ENCODE measurements around the gene CMTM8. TPM values are rescaled to one million over a fixed set of nuclear protein-coding genes. Genes with fewer than 3 reads are reported as not detected.

The CMTM8 gene
- total and polyA plus RNA-seq, 4 donors, result 0.63 to 6.8 (median 2.3) TPM

- no peak for DNase-seq
- WGBS, 2 donors, result 43 to 51% methylated on average over 12 of the region's 12 CpGs
- H3K27ac ChIP-seq (ENCODE audit: low read depth in 1 of 2, low read length in 2 of 2), result no peak overlapping the region
- H3K9me3 ChIP-seq (ENCODE audit: control insufficient read depth, low read length), result peaks cover 1% of the 10 kb centered on the region
- intact Hi-C loops (cut with DNase I), result no loop called here
- H3K4me3 ChIP-seq (ENCODE audit: low read length in 2 of 2), result peak overlapping the region; percentile 80 to 86
- H3K27me3 ChIP-seq (ENCODE audit: control insufficient read depth in 1 of 2, insufficient read depth in 2 of 2, low read length in 1 of 2), result no peaks in the 10 kb centered on the region
- no peak for ATAC-seq (ENCODE audit: low FRiP score)
- no peaks in the 10 kb centered on the region for H3K36me3 ChIP-seq (ENCODE audit: control insufficient read depth in 1 of 2, insufficient read depth in 2 of 2, low read length in 1 of 2)
- no peaks in the 10 kb centered on the region for H3K4me1 ChIP-seq (ENCODE audit: control insufficient read depth in 1 of 2, insufficient read depth in 2 of 2, low read length in 2 of 2)
Observed at GRCh38 chr3:32239307-32240158, 1.1 kb downstream of the CMTM8 start.

DNA sequence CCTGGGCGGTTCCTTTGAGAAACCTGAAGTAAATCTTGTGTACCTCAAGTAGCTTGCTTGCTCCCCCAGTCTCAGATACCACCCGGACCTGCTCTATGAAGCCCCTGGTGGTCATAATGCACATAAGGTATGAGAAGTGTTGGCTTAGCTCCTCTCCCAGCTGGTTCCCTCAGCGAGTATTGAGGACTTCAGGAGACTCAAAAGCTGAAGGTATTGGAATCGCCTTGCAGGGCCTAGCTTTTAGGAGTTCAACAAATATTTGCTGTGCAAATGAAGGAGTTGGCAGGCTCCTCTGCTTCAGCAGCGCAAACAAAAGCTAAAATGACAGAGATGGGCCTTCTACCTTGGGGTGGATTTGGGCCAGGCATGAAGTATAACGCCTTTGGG lies 1.7 kb downstream of the CMTM8 start:
- WGBS, 2 donors, result 82 to 87% methylated on average over 6 of the region's 6 CpGs
- Histone ChIP-seq H3K27ac (ENCODE audit: low read depth in 1 of 2, low read length in 2 of 2) (no peak overlapping the region), H3K4me3 (ENCODE audit: low read length in 2 of 2) (no peak overlapping the region), H3K27me3 (ENCODE audit: control insufficient read depth in 1 of 2, insufficient read depth in 2 of 2, low read length in 1 of 2) (no peaks in the 10 kb centered on the region), H3K4me1 (ENCODE audit: control insufficient read depth in 1 of 2, insufficient read depth in 2 of 2, low read length in 2 of 2) (no peaks in the 10 kb centered on the region), H3K9me3 (ENCODE audit: control insufficient read depth, low read length) (peaks cover 1% of the 10 kb centered on the region), H3K36me3 (ENCODE audit: control insufficient read depth in 1 of 2, insufficient read depth in 2 of 2, low read length in 1 of 2) (no peaks in the 10 kb centered on the region)
- intact Hi-C loops (cut with DNase I), result no loop called here
- no peak for DNase-seq
- ATAC-seq (ENCODE audit: low FRiP score), result no peak

DNA sequence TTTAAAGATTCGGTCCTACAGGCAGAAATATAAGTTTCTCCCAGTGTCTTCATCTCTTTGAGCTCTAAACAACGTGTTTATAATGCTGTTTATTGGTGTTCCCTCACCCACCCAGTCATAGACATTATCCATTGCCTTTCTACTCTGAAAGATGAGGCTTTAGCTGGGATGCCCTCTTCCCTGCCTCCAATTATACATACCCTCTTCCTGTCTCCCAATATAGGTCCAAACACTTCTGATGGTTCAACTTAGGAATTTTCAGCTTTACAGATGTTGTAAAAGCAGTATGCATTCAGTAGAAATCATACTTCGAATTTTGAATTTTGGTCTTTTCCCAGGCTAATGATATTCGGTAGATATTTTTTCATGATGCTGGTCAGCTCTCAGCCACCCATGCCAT lies 2.6 kb downstream of the CMTM8 start:
- Histone ChIP-seq H3K27me3 (ENCODE audit: control insufficient read depth in 1 of 2, insufficient read depth in 2 of 2, low read length in 1 of 2) (no peaks in the 10 kb centered on the region), H3K4me1 (ENCODE audit: control insufficient read depth in 1 of 2, insufficient read depth in 2 of 2, low read length in 2 of 2) (no peaks in the 10 kb centered on the region), H3K36me3 (ENCODE audit: control insufficient read depth in 1 of 2, insufficient read depth in 2 of 2, low read length in 1 of 2) (no peaks in the 10 kb centered on the region), H3K27ac (ENCODE audit: low read depth in 1 of 2, low read length in 2 of 2) (no peak overlapping the region), H3K9me3 (ENCODE audit: control insufficient read depth, low read length) (peaks cover 1% of the 10 kb centered on the region), H3K4me3 (ENCODE audit: low read length in 2 of 2) (no peak overlapping the region)
- DNase-seq (no peak), ATAC-seq (ENCODE audit: low FRiP score) (no peak)
- intact Hi-C loops (cut with DNase I), result no loop called here
- WGBS, 2 donors, result 92 to 98% methylated on average over 4 of the region's 4 CpGs

DNA sequence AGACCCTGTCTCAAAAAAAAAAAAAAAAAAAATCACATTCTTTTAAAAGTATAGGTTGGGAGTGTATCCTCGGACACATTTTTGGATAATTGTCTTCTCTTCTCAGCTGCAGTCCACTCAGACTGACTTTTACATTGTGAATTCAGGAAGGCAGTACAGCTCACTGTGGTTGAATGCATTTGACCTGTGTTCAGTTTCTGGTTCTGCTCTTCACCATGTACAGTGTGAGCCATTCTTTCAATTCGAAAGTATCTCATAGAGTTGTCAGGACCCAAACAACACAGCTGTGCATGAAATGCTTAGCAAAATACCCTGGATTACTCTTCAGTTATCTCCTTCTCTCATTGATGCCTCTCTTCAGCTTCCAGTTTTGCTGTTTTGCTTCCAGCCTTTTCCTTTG lies 5.0 kb downstream of the CMTM8 start:
- 93 to 96% methylated on average over 2 of the region's 2 CpGs for WGBS, 2 donors
- Histone ChIP-seq H3K9me3 (ENCODE audit: control insufficient read depth, low read length) (no peaks in the 10 kb centered on the region), H3K36me3 (ENCODE audit: control insufficient read depth in 1 of 2, insufficient read depth in 2 of 2, low read length in 1 of 2) (no peaks in the 10 kb centered on the region), H3K27me3 (ENCODE audit: control insufficient read depth in 1 of 2, insufficient read depth in 2 of 2, low read length in 1 of 2) (no peaks in the 10 kb centered on the region), H3K4me1 (ENCODE audit: control insufficient read depth in 1 of 2, insufficient read depth in 2 of 2, low read length in 2 of 2) (no peaks in the 10 kb centered on the region), H3K4me3 (ENCODE audit: low read length in 2 of 2) (no peak overlapping the region), H3K27ac (ENCODE audit: low read depth in 1 of 2, low read length in 2 of 2) (no peak overlapping the region)
- intact Hi-C loops (cut with DNase I), result no loop called here
- no peak for ATAC-seq (ENCODE audit: low FRiP score)
- DNase-seq, result no peak

DNA sequence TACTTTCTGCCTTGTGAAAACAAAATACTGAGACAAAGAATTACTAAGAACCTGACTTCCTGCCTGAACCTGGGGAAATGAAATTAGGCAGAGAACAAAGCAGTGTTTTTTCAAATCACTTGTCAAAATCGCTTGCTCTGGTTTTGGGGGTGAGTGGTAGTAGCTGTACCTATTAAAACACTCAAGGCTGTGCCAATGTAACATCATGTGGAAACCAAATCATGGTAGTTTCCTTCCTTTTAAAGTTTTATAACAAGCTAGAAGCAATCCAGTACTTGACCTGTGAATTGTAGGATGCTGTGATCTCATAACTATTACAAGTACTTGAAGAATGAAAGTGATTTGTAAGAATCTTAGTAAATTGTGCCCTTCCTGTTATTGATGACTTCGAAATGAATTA lies 6.7 kb downstream of the CMTM8 start:
- no peaks in the 10 kb centered on the region for H3K4me1 ChIP-seq (ENCODE audit: control insufficient read depth in 1 of 2, insufficient read depth in 2 of 2, low read length in 2 of 2)
- H3K4me3 ChIP-seq (ENCODE audit: low read length in 2 of 2), result no peak overlapping the region
- H3K36me3 ChIP-seq (ENCODE audit: control insufficient read depth in 1 of 2, insufficient read depth in 2 of 2, low read length in 1 of 2), result no peaks in the 10 kb centered on the region
- WGBS, 2 donors, result 81 to 84% methylated on average over 2 of the region's 2 CpGs
- no peak overlapping the region for H3K27ac ChIP-seq (ENCODE audit: low read depth in 1 of 2, low read length in 2 of 2)
- no peaks in the 10 kb centered on the region for H3K9me3 ChIP-seq (ENCODE audit: control insufficient read depth, low read length)
- no peaks in the 10 kb centered on the region for H3K27me3 ChIP-seq (ENCODE audit: control insufficient read depth in 1 of 2, insufficient read depth in 2 of 2, low read length in 1 of 2)
- ATAC-seq (ENCODE audit: low FRiP score) (no peak), DNase-seq (no peak)
- intact Hi-C loops (cut with DNase I), result no loop called here

- 93 to 98% methylated on average over 4 of the region's 4 CpGs for WGBS, 2 donors
- Histone ChIP-seq H3K9me3 (ENCODE audit: control insufficient read depth, low read length) (no peaks in the 10 kb centered on the region), H3K36me3 (ENCODE audit: control insufficient read depth in 1 of 2, insufficient read depth in 2 of 2, low read length in 1 of 2) (no peaks in the 10 kb centered on the region), H3K27me3 (ENCODE audit: control insufficient read depth in 1 of 2, insufficient read depth in 2 of 2, low read length in 1 of 2) (no peaks in the 10 kb centered on the region), H3K4me1 (ENCODE audit: control insufficient read depth in 1 of 2, insufficient read depth in 2 of 2, low read length in 2 of 2) (no peaks in the 10 kb centered on the region), H3K4me3 (ENCODE audit: low read length in 2 of 2) (no peak overlapping the region), H3K27ac (ENCODE audit: low read depth in 1 of 2, low read length in 2 of 2) (no peak overlapping the region)
- intact Hi-C loops (cut with DNase I), result no loop called here
- ATAC-seq (ENCODE audit: low FRiP score), result no peak
- DNase-seq, result no peak
Observed at GRCh38 chr3:32246079-32246675, 7.7 kb downstream of the CMTM8 start.

DNA sequence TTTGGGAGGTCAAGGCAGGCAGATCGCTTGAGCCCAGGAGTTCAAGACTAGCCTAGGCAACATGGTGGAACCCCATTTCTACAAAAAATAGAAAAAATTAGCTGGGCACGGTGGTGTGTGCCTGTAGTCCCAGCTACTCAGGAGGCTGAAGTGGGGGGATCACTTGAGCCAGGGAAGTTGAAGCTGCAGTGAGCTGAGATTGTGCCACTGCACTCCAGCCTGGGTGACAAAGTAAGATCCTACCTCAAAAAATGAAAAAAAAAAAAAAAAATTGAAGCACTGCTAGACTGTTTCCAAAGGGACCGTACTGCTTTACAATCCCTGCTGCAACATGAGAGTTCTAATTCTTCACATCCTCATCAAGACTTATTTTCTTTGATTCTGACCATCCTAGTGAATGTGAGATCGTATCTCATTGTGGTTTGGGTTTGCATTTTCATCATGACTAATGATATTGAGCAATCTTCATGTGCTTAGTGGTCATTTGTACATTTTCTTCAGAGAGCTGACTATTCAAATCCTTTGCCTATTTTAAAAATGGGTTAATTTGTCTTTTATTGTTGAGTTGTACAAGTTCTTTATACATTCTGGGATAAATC lies 10.8 kb downstream of the CMTM8 start:
- Histone ChIP-seq H3K4me3 (ENCODE audit: low read length in 2 of 2) (no peak overlapping the region), H3K4me1 (ENCODE audit: control insufficient read depth in 1 of 2, insufficient read depth in 2 of 2, low read length in 2 of 2) (no peaks in the 10 kb centered on the region), H3K27ac (ENCODE audit: low read depth in 1 of 2, low read length in 2 of 2) (no peak overlapping the region), H3K36me3 (ENCODE audit: control insufficient read depth in 1 of 2, insufficient read depth in 2 of 2, low read length in 1 of 2) (no peaks in the 10 kb centered on the region), H3K27me3 (ENCODE audit: control insufficient read depth in 1 of 2, insufficient read depth in 2 of 2, low read length in 1 of 2) (no peaks in the 10 kb centered on the region), H3K9me3 (ENCODE audit: control insufficient read depth, low read length) (no peaks in the 10 kb centered on the region)
- 96% methylated on average over 4 of the region's 4 CpGs for WGBS, 2 donors
- intact Hi-C loops (cut with DNase I), result no loop called here
- ATAC-seq (ENCODE audit: low FRiP score), result no peak
- DNase-seq, result no peak

GRCh38 chr3:32254268-32254667 lies 15.8 kb downstream of the CMTM8 start:
- no peaks in the 10 kb centered on the region for H3K27me3 ChIP-seq (ENCODE audit: control insufficient read depth in 1 of 2, insufficient read depth in 2 of 2, low read length in 1 of 2)
- DNase-seq (no peak), ATAC-seq (ENCODE audit: low FRiP score) (no peak)
- WGBS, 2 donors, result 99 to 100% methylated on average over 1 of the region's 1 CpG
- no peak overlapping the region for H3K27ac ChIP-seq (ENCODE audit: low read depth in 1 of 2, low read length in 2 of 2)
- no peak overlapping the region for H3K4me3 ChIP-seq (ENCODE audit: low read length in 2 of 2)
- H3K4me1 ChIP-seq (ENCODE audit: control insufficient read depth in 1 of 2, insufficient read depth in 2 of 2, low read length in 2 of 2), result no peaks in the 10 kb centered on the region
- H3K9me3 ChIP-seq (ENCODE audit: control insufficient read depth, low read length), result no peaks in the 10 kb centered on the region
- intact Hi-C loops (cut with DNase I), result no loop called here
- H3K36me3 ChIP-seq (ENCODE audit: control insufficient read depth in 1 of 2, insufficient read depth in 2 of 2, low read length in 1 of 2), result no peaks in the 10 kb centered on the region

DNA sequence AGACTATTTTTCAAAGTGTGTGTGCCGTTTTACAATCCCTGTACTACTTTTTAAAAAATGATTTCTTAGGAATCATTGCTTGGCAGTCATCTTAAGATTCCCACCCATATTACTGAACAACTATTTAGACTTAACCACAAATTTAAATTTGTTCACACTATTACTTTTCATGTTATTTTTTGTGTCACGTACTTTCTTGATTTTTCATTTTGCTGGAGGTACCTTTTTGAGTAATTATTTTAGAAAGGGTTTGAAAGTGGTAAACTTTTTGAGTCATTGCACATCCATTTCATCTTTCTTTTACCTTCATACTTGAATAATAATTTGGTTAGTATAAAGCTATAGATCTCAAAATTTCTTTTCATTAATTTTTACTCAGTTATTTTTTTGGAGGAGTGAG lies 16.9 kb downstream of the CMTM8 start:
- intact Hi-C loops (cut with DNase I), result no loop called here
- no peak overlapping the region for H3K4me3 ChIP-seq (ENCODE audit: low read length in 2 of 2)
- WGBS, 2 donors, result 62 to 65% methylated on average over 2 of the region's 2 CpGs

More for the DNA sequence above, 16.9 kb downstream of the CMTM8 start:
- no peaks in the 10 kb centered on the region for H3K27me3 ChIP-seq (ENCODE audit: control insufficient read depth in 1 of 2, insufficient read depth in 2 of 2, low read length in 1 of 2)
- H3K9me3 ChIP-seq (ENCODE audit: control insufficient read depth, low read length), result no peaks in the 10 kb centered on the region
- no peaks in the 10 kb centered on the region for H3K36me3 ChIP-seq (ENCODE audit: control insufficient read depth in 1 of 2, insufficient read depth in 2 of 2, low read length in 1 of 2)
- H3K4me1 ChIP-seq (ENCODE audit: control insufficient read depth in 1 of 2, insufficient read depth in 2 of 2, low read length in 2 of 2), result no peaks in the 10 kb centered on the region
- H3K27ac ChIP-seq (ENCODE audit: low read depth in 1 of 2, low read length in 2 of 2), result no peak overlapping the region
- no peak for DNase-seq
- ATAC-seq (ENCODE audit: low FRiP score), result no peak

Measured in aorta (tissue), 5 donors.